H1 (cell line): ENCODE results near the gene SOX13. TPM values are rescaled to one million over a fixed set of nuclear protein-coding genes. Genes with fewer than 3 reads are reported as not detected.

Source experiments
- CTCF ChIA-PET: fragments of 300-600 bp; sonication (Branson Sonifier 250); formaldehyde crosslinking; loops from one replicate; lab custom pipeline; 2021; ENCODE audit not compliant: partially characterized antibody; lab: Charles Lee
- POLR2A ChIA-PET: fragments of 300-600 bp; sonication (Branson Sonifier 250); formaldehyde crosslinking; loops from one replicate; lab custom pipeline; 2021; ENCODE audit warnings: inconsistent platforms; ENCODE audit not compliant: partially characterized antibody; lab: Charles Lee
- DNase-seq, 2 experiments: peaks; one replicate each; pipeline versions ENCODE4 v3.0.0 to v3.0.0-alpha.2; 2010 to 2022; ENCODE audit warnings: low spot score in 2 of 2, low read depth in 1 of 2, mixed read lengths in 1 of 2
- FAIRE-seq: peaks from 2 replicates; lab custom pipeline; 2011; peaks lifted over from hg19 to GRCh38; lab: Jason Lieb, UNC
- H2AFZ ChIP-seq: 2 replicates; pipeline ENCODE4 v1.8.1; 2012; ENCODE audit warnings: low read length, inconsistent platforms
- H2AK5ac ChIP-seq: 2 replicates; pipeline ENCODE4 v1.6.1; 2013; ENCODE audit warnings: low read depth, low read length
- H2BK120ac ChIP-seq: replicated peaks from 2 replicates; pipeline ENCODE3; 2013; ENCODE audit warnings: low read depth, low read length, inconsistent platforms
- H2BK12ac ChIP-seq: 2 replicates; pipeline ENCODE4 v1.6.1; 2013; ENCODE audit warnings: low read depth, low read length
- H2BK15ac ChIP-seq: 2 replicates; pipeline ENCODE4 v1.6.1; 2013; ENCODE audit warnings: low read length
- H2BK20ac ChIP-seq: 2 replicates; pipeline ENCODE4 v1.6.1; 2013; ENCODE audit warnings: low read length
- H2BK5ac ChIP-seq: 2 replicates; pipeline ENCODE4 v1.6.1; 2013; ENCODE audit warnings: low read depth, low read length
- H3K14ac ChIP-seq: 2 replicates; pipeline ENCODE4 v1.6.1; 2013; ENCODE audit warnings: inconsistent platforms; ENCODE audit not compliant: insufficient read length
- H3K18ac ChIP-seq: 2 replicates; pipeline ENCODE4 v1.6.1; 2013; ENCODE audit warnings: low read length; ENCODE audit errors: extremely low read depth
- H3K23ac ChIP-seq: 2 replicates; pipeline ENCODE4 v1.6.1; 2013; ENCODE audit warnings: inconsistent platforms; ENCODE audit not compliant: insufficient read length
- H3K23me2 ChIP-seq: 2 replicates; pipeline ENCODE4 v1.6.1; 2013; ENCODE audit warnings: low read depth, low read length
- H3K27ac ChIP-seq: 2 replicates; pipeline ENCODE4 v1.6.1; 2011; ENCODE audit warnings: low read depth, low read length, inconsistent platforms
- H3K27me3 ChIP-seq, 4 experiments: replicated peaks in 1 of 4; 1 replicate in 1 of 4; 2 replicates in 3 of 4; pipeline versions ENCODE4 v1.6.1 to v1.8.1; 2011 to 2013; ENCODE audit warnings: low read length in 3 of 4, mild to moderate bottlenecking in 3 of 4, inconsistent platforms in 2 of 4, mixed read lengths in 2 of 4, moderate library complexity in 1 of 4; ENCODE audit not compliant: control insufficient read depth in 3 of 4, insufficient read depth in 3 of 4; ENCODE audit errors: extremely low read depth in 1 of 4
- H3K36me3 ChIP-seq, 4 experiments: 2 replicates each; pipeline versions ENCODE4 v1.6.1 to v1.8.1; 2011 to 2013; ENCODE audit warnings: mild to moderate bottlenecking in 4 of 4, low read length in 3 of 4, moderate library complexity in 2 of 4, control low read depth in 1 of 4, inconsistent platforms in 1 of 4; ENCODE audit not compliant: insufficient read depth in 4 of 4, control insufficient read depth in 2 of 4
- H3K4ac ChIP-seq: replicated peaks from 2 replicates; pipeline ENCODE3; 2013; ENCODE audit warnings: low read length, low read depth, mixed read lengths, inconsistent platforms; ENCODE audit not compliant: insufficient read length
- H3K4me1 ChIP-seq, 4 experiments: replicated peaks in 1 of 4; 1 replicate in 1 of 4; 2 replicates in 3 of 4; pipeline versions ENCODE4 v1.6.1 to v1.8.1; 2011 to 2013; ENCODE audit warnings: low read length in 3 of 4, inconsistent platforms in 2 of 4, mixed read lengths in 1 of 4; ENCODE audit not compliant: insufficient read depth in 4 of 4, control insufficient read depth in 3 of 4
- H3K4me2 ChIP-seq, 2 experiments: 2 replicates each; pipeline versions ENCODE4 v1.6.1 to v1.8.1; 2011 to 2013; ENCODE audit warnings: low read depth in 2 of 2, low read length in 2 of 2, control low read depth in 1 of 2, inconsistent platforms in 1 of 2, mild to moderate bottlenecking in 1 of 2; ENCODE audit not compliant: insufficient read depth in 1 of 2
- H3K4me3 ChIP-seq, 4 experiments: fragments of 200-600, 300-600 bp in 1 of 4; sonication (generic), shearing (Covaris generic), sonication (Bioruptor Twin) in 1 of 4; 2 replicates each; pipeline versions ENCODE4 v1.5.1 to v1.8.1; 2011 to 2016; ENCODE audit warnings: low read length in 4 of 4, low read depth in 3 of 4, control low read depth in 2 of 4, inconsistent platforms in 2 of 4, mild to moderate bottlenecking in 2 of 4, mixed read lengths in 1 of 4, moderate library complexity in 1 of 4; ENCODE audit not compliant: insufficient read depth in 2 of 4; ENCODE audit errors: extremely low read depth in 1 of 4
- H3K56ac ChIP-seq: replicated peaks from 2 replicates; pipeline ENCODE3; 2013; ENCODE audit warnings: low read depth, mild to moderate bottlenecking, mixed read lengths, low read length, inconsistent platforms; ENCODE audit not compliant: insufficient read length
- H3K79me1 ChIP-seq: 2 replicates; pipeline ENCODE4 v1.6.1; 2013; ENCODE audit warnings: low read depth, low read length, control low read depth
- H3K79me2 ChIP-seq, 2 experiments: 2 replicates each; pipeline versions ENCODE4 v1.6.1 to v1.8.1; 2012 to 2013; ENCODE audit warnings: low read length in 2 of 2, mild to moderate bottlenecking in 2 of 2, inconsistent platforms in 1 of 2; ENCODE audit not compliant: insufficient read depth in 2 of 2, control insufficient read depth in 1 of 2
- H3K9ac ChIP-seq, 4 experiments: replicated peaks in 1 of 4; 1 replicate in 1 of 4; 2 replicates in 3 of 4; pipeline versions ENCODE4 v1.6.1 to v1.8.1; 2011 to 2013; ENCODE audit warnings: low read depth in 3 of 4, low read length in 3 of 4, control low read depth in 2 of 4, mild to moderate bottlenecking in 2 of 4, moderate library complexity in 2 of 4, inconsistent platforms in 1 of 4; ENCODE audit errors: extremely low read depth in 1 of 4
- H3K9me3 ChIP-seq, 2 experiments: 2 replicates each; pipeline versions ENCODE4 v1.6.1 to v1.8.1; 2012 to 2013; ENCODE audit warnings: mild to moderate bottlenecking in 2 of 2, moderate library complexity in 2 of 2, control low read depth in 1 of 2, inconsistent platforms in 1 of 2, low read depth in 1 of 2, low read length in 1 of 2, mixed read lengths in 1 of 2; ENCODE audit not compliant: insufficient read depth in 2 of 2
- H4K20me1 ChIP-seq, 2 experiments: replicated peaks in 1 of 2; 2 replicates each; pipeline versions ENCODE3 to v1.8.1; 2011 to 2013; ENCODE audit warnings: inconsistent platforms in 2 of 2, low read length in 2 of 2, mild to moderate bottlenecking in 1 of 2; ENCODE audit not compliant: insufficient read depth in 2 of 2, control insufficient read depth in 1 of 2
- H4K5ac ChIP-seq: 2 replicates; pipeline ENCODE4 v1.6.1; 2013; ENCODE audit warnings: low read length, low read depth, mixed read lengths, inconsistent platforms; ENCODE audit not compliant: insufficient read length
- H4K8ac ChIP-seq: 2 replicates; pipeline ENCODE4 v1.8.0; 2013; ENCODE audit warnings: mild to moderate bottlenecking, moderate library complexity, low read length, inconsistent platforms; ENCODE audit not compliant: insufficient read depth; ENCODE audit errors: extremely low read depth
- H4K91ac ChIP-seq: replicated peaks from 2 replicates; pipeline ENCODE3; 2013; ENCODE audit warnings: low read length, mixed read lengths, inconsistent platforms; ENCODE audit not compliant: insufficient read length
- CEBPB ChIP-seq: IDR thresholded peaks from 2 replicates; pipeline ENCODE4 v1.6.1; 2012; ENCODE audit warnings: low read depth, low read length
- KDM4A ChIP-seq: IDR thresholded peaks from one replicate; pipeline ENCODE4 v1.7.1; 2012; ENCODE audit warnings: low read depth, mild to moderate bottlenecking, moderate library complexity, low read length, inconsistent platforms; ENCODE audit not compliant: severe bottlenecking
- SP1 ChIP-seq: IDR thresholded peaks from 2 replicates; pipeline ENCODE4 v1.6.1; 2011; ENCODE audit warnings: low read depth, low read length
- TAF1 ChIP-seq: IDR thresholded peaks from 2 replicates; pipeline ENCODE4 v1.6.1; 2011; ENCODE audit warnings: mild to moderate bottlenecking, low read depth, low read length
- YY1 ChIP-seq: IDR thresholded peaks from 2 replicates; pipeline ENCODE4 v1.6.1; 2011; ENCODE audit warnings: low read depth, mild to moderate bottlenecking, low read length
- WGBS, 2 experiments: shearing (Covaris generic) in 1 of 2; methylation state at CpG; one replicate each; pipeline versions ENCODE4 v1.1.6 to v1.1.7; 2013 to 2015; ENCODE audit warnings: low lambda C conversion rate in 2 of 2, mixed read lengths in 2 of 2, inconsistent platforms in 1 of 2, low coverage in 1 of 2, missing lambda C conversion rate in 1 of 2; ENCODE audit not compliant: insufficient replicate concordance in 2 of 2, insufficient coverage in 1 of 2, insufficient read length in 1 of 2; ENCODE audit errors: extremely low coverage in 1 of 2, missing lambda C conversion rate in 1 of 2; 5-methylcytosine and 5-hydroxymethylcytosine counted together
- polyA plus RNA-seq, 7 experiments: library from polyadenylated mRNA; depleted of rRNA in 3 of 7; stranded (reverse) in 5 of 7; unstranded in 2 of 7; fragments of >200 nt in 5 of 7; fragments of 200-250 nt in 2 of 7; gene quantifications; 1 replicate in 5 of 7; 2 replicates in 1 of 7; 4 replicates in 1 of 7; pipeline versions ENCODE4 v1.2.1 to v1.2.3, GENCODE V29; 2011 to 2013; ENCODE audit warnings: missing spikeins in 2 of 7, mixed read lengths in 2 of 7
- total RNA-seq: library from RNA; stranded (reverse); fragmentation: NEBNext Ultra II Directional; extraction: Animal tissue kit (Norgen Biotek cat#: 25700); gene quantifications from 2 replicates; pipeline ENCODE4 v1.2.1, GENCODE V29; 2021

Gene SOX13
- total and polyA plus RNA-seq, 2 of the 8 experiments (the other 6 are each of a cell fraction or from before 2014, with no cell fraction given): 113 to 173 TPM

- CTCF ChIA-PET: interaction anchor here (0.9 to 2.6 kb wide), 4 partner anchors 11 to 174 kb away, joined by 3 to 8 read pairs (median 6); no protein-coding TSS in a partner anchor
- H3K27ac ChIP-seq: no peak overlapping the region
Observed at GRCh38 chr1:204044448-204044847, 28.5 kb upstream of the SOX13 start.

More at GRCh38 chr1:204044448-204044847, 28.5 kb upstream of the SOX13 start:
- Histone ChIP-seq H2BK20ac (no peak overlapping the region), H3K23ac (no peak overlapping the region), H2AFZ (no peak overlapping the region), H3K79me1 (no peaks in the 10 kb centered on the region), H3K9ac (no peak overlapping the region), H3K23me2 (no peaks in the 10 kb centered on the region), H3K9me3 (no peaks in the 10 kb centered on the region), H3K27me3 (no peaks in the 10 kb centered on the region), H3K4me1 (peaks cover 0 to 3% (median 2%) of the 10 kb centered on the region in 4 experiments; a peak in 1 of 7 replicates), H4K91ac (no peak overlapping the region), H4K5ac (no peak overlapping the region), H4K20me1 (no peaks in the 10 kb centered on the region), H3K14ac (no peak overlapping the region), H3K4ac (no peak overlapping the region), H2BK5ac (no peak overlapping the region), H2BK15ac (no peak overlapping the region), H4K8ac (no peak overlapping the region), H2AK5ac (no peak overlapping the region), H2BK12ac (no peak overlapping the region), H3K18ac (no peak overlapping the region), H3K56ac (no peak overlapping the region), H3K4me3 (no peak overlapping the region), H3K4me2 (no peak overlapping the region), H3K79me2 (no peaks in the 10 kb centered on the region), H2BK120ac (no peak overlapping the region), H3K36me3 (no peaks in the 10 kb centered on the region)
- POLR2A ChIA-PET: no interaction called here
- no peak for DNase-seq
- no peak for FAIRE-seq
- WGBS, 2 experiments: 80% methylated on average over 1 of the region's 1 CpG; no CpG with 5 or more reads in 1 of the 2 experiments
- TF ChIP-seq TAF1 (no peak), YY1 (no peak), CEBPB (no peak), SP1 (no peak), KDM4A (no peak)
